IPS DF 4.7 (cell line): Measurements from ENCODE around the gene RBM38.

Experiments
- DNase-seq: peaks from one replicate; pipeline ENCODE4 v3.0.0-alpha.2; 2013; ENCODE audit warnings: low spot score; ENCODE audit errors: extremely low read depth

RBM38 gene

GRCh38 chr20:57450931-57451330 is 59.7 kb downstream of the RBM38 start:
- DNase-seq: no peak

- DNase-seq: no peak
Measured at GRCh38 chr20:57451431-57451794, 60.2 kb downstream of the RBM38 start.

- DNase-seq: no peak
Measured at GRCh38 chr20:57451795-57452661, 60.8 kb downstream of the RBM38 start.

GRCh38 chr20:57455386-57455785 is 64.2 kb downstream of the RBM38 start:
- no peak for DNase-seq

- no peak for DNase-seq
Measured at GRCh38 chr20:57456116-57456515, 64.9 kb downstream of the RBM38 start.

GRCh38 chr20:57457243-57458095 is 66.3 kb downstream of the RBM38 start:
- no peak for DNase-seq

GRCh38 chr20:57458400-57459160 is 67.4 kb downstream of the RBM38 start:
- DNase-seq: no peak
